H1 (cell line): ENCODE measurements around the gene MRPL41. TPM values are rescaled to one million over a fixed set of nuclear protein-coding genes. Genes with fewer than 3 reads are reported as not detected.

ENCODE experiments used
- CTCF ChIA-PET: fragments of 300-600 bp; sonication (Branson Sonifier 250); formaldehyde crosslinking; loops from one replicate; lab custom pipeline; 2021; ENCODE audit not compliant: partially characterized antibody; lab: Charles Lee
- POLR2A ChIA-PET: fragments of 300-600 bp; sonication (Branson Sonifier 250); formaldehyde crosslinking; loops from one replicate; lab custom pipeline; 2021; ENCODE audit warnings: inconsistent platforms; ENCODE audit not compliant: partially characterized antibody; lab: Charles Lee
- DNase-seq, 2 experiments: peaks; one replicate each; pipeline versions ENCODE4 v3.0.0 to v3.0.0-alpha.2; 2010 to 2022; ENCODE audit warnings: low spot score in 2 of 2, low read depth in 1 of 2, mixed read lengths in 1 of 2
- FAIRE-seq: peaks from 2 replicates; lab custom pipeline; 2011; peaks lifted over from hg19 to GRCh38; lab: Jason Lieb, UNC
- H2AFZ ChIP-seq: 2 replicates; pipeline ENCODE4 v1.8.1; 2012; ENCODE audit warnings: low read length, inconsistent platforms
- H2AK5ac ChIP-seq: 2 replicates; pipeline ENCODE4 v1.6.1; 2013; ENCODE audit warnings: low read depth, low read length
- H2BK120ac ChIP-seq: replicated peaks from 2 replicates; pipeline ENCODE3; 2013; ENCODE audit warnings: low read depth, low read length, inconsistent platforms
- H2BK12ac ChIP-seq: 2 replicates; pipeline ENCODE4 v1.6.1; 2013; ENCODE audit warnings: low read depth, low read length
- H2BK15ac ChIP-seq: 2 replicates; pipeline ENCODE4 v1.6.1; 2013; ENCODE audit warnings: low read length
- H2BK20ac ChIP-seq: 2 replicates; pipeline ENCODE4 v1.6.1; 2013; ENCODE audit warnings: low read length
- H2BK5ac ChIP-seq: 2 replicates; pipeline ENCODE4 v1.6.1; 2013; ENCODE audit warnings: low read depth, low read length
- H3K14ac ChIP-seq: 2 replicates; pipeline ENCODE4 v1.6.1; 2013; ENCODE audit warnings: inconsistent platforms; ENCODE audit not compliant: insufficient read length
- H3K18ac ChIP-seq: 2 replicates; pipeline ENCODE4 v1.6.1; 2013; ENCODE audit warnings: low read length; ENCODE audit errors: extremely low read depth
- H3K23ac ChIP-seq: 2 replicates; pipeline ENCODE4 v1.6.1; 2013; ENCODE audit warnings: inconsistent platforms; ENCODE audit not compliant: insufficient read length
- H3K23me2 ChIP-seq: 2 replicates; pipeline ENCODE4 v1.6.1; 2013; ENCODE audit warnings: low read depth, low read length
- H3K27ac ChIP-seq: 2 replicates; pipeline ENCODE4 v1.6.1; 2011; ENCODE audit warnings: low read depth, low read length, inconsistent platforms
- H3K27me3 ChIP-seq, 4 experiments: replicated peaks in 1 of 4; 1 replicate in 1 of 4; 2 replicates in 3 of 4; pipeline versions ENCODE4 v1.6.1 to v1.8.1; 2011 to 2013; ENCODE audit warnings: low read length in 3 of 4, mild to moderate bottlenecking in 3 of 4, inconsistent platforms in 2 of 4, mixed read lengths in 2 of 4, moderate library complexity in 1 of 4; ENCODE audit not compliant: control insufficient read depth in 3 of 4, insufficient read depth in 3 of 4; ENCODE audit errors: extremely low read depth in 1 of 4
- H3K36me3 ChIP-seq, 4 experiments: 2 replicates each; pipeline versions ENCODE4 v1.6.1 to v1.8.1; 2011 to 2013; ENCODE audit warnings: mild to moderate bottlenecking in 4 of 4, low read length in 3 of 4, moderate library complexity in 2 of 4, control low read depth in 1 of 4, inconsistent platforms in 1 of 4; ENCODE audit not compliant: insufficient read depth in 4 of 4, control insufficient read depth in 2 of 4
- H3K4ac ChIP-seq: replicated peaks from 2 replicates; pipeline ENCODE3; 2013; ENCODE audit warnings: low read length, low read depth, mixed read lengths, inconsistent platforms; ENCODE audit not compliant: insufficient read length
- H3K4me1 ChIP-seq, 4 experiments: replicated peaks in 1 of 4; 1 replicate in 1 of 4; 2 replicates in 3 of 4; pipeline versions ENCODE4 v1.6.1 to v1.8.1; 2011 to 2013; ENCODE audit warnings: low read length in 3 of 4, inconsistent platforms in 2 of 4, mixed read lengths in 1 of 4; ENCODE audit not compliant: insufficient read depth in 4 of 4, control insufficient read depth in 3 of 4
- H3K4me2 ChIP-seq, 2 experiments: 2 replicates each; pipeline versions ENCODE4 v1.6.1 to v1.8.1; 2011 to 2013; ENCODE audit warnings: low read depth in 2 of 2, low read length in 2 of 2, control low read depth in 1 of 2, inconsistent platforms in 1 of 2, mild to moderate bottlenecking in 1 of 2; ENCODE audit not compliant: insufficient read depth in 1 of 2
- H3K4me3 ChIP-seq, 4 experiments: fragments of 200-600, 300-600 bp in 1 of 4; sonication (generic), shearing (Covaris generic), sonication (Bioruptor Twin) in 1 of 4; 2 replicates each; pipeline versions ENCODE4 v1.5.1 to v1.8.1; 2011 to 2016; ENCODE audit warnings: low read length in 4 of 4, low read depth in 3 of 4, control low read depth in 2 of 4, inconsistent platforms in 2 of 4, mild to moderate bottlenecking in 2 of 4, mixed read lengths in 1 of 4, moderate library complexity in 1 of 4; ENCODE audit not compliant: insufficient read depth in 2 of 4; ENCODE audit errors: extremely low read depth in 1 of 4
- H3K56ac ChIP-seq: replicated peaks from 2 replicates; pipeline ENCODE3; 2013; ENCODE audit warnings: low read depth, mild to moderate bottlenecking, mixed read lengths, low read length, inconsistent platforms; ENCODE audit not compliant: insufficient read length
- H3K79me1 ChIP-seq: 2 replicates; pipeline ENCODE4 v1.6.1; 2013; ENCODE audit warnings: low read depth, low read length, control low read depth
- H3K79me2 ChIP-seq, 2 experiments: 2 replicates each; pipeline versions ENCODE4 v1.6.1 to v1.8.1; 2012 to 2013; ENCODE audit warnings: low read length in 2 of 2, mild to moderate bottlenecking in 2 of 2, inconsistent platforms in 1 of 2; ENCODE audit not compliant: insufficient read depth in 2 of 2, control insufficient read depth in 1 of 2
- H3K9ac ChIP-seq, 4 experiments: replicated peaks in 1 of 4; 1 replicate in 1 of 4; 2 replicates in 3 of 4; pipeline versions ENCODE4 v1.6.1 to v1.8.1; 2011 to 2013; ENCODE audit warnings: low read depth in 3 of 4, low read length in 3 of 4, control low read depth in 2 of 4, mild to moderate bottlenecking in 2 of 4, moderate library complexity in 2 of 4, inconsistent platforms in 1 of 4; ENCODE audit errors: extremely low read depth in 1 of 4
- H3K9me3 ChIP-seq, 2 experiments: 2 replicates each; pipeline versions ENCODE4 v1.6.1 to v1.8.1; 2012 to 2013; ENCODE audit warnings: mild to moderate bottlenecking in 2 of 2, moderate library complexity in 2 of 2, control low read depth in 1 of 2, inconsistent platforms in 1 of 2, low read depth in 1 of 2, low read length in 1 of 2, mixed read lengths in 1 of 2; ENCODE audit not compliant: insufficient read depth in 2 of 2
- H4K20me1 ChIP-seq, 2 experiments: replicated peaks in 1 of 2; 2 replicates each; pipeline versions ENCODE3 to v1.8.1; 2011 to 2013; ENCODE audit warnings: inconsistent platforms in 2 of 2, low read length in 2 of 2, mild to moderate bottlenecking in 1 of 2; ENCODE audit not compliant: insufficient read depth in 2 of 2, control insufficient read depth in 1 of 2
- H4K5ac ChIP-seq: 2 replicates; pipeline ENCODE4 v1.6.1; 2013; ENCODE audit warnings: low read length, low read depth, mixed read lengths, inconsistent platforms; ENCODE audit not compliant: insufficient read length
- H4K8ac ChIP-seq: 2 replicates; pipeline ENCODE4 v1.8.0; 2013; ENCODE audit warnings: mild to moderate bottlenecking, moderate library complexity, low read length, inconsistent platforms; ENCODE audit not compliant: insufficient read depth; ENCODE audit errors: extremely low read depth
- H4K91ac ChIP-seq: replicated peaks from 2 replicates; pipeline ENCODE3; 2013; ENCODE audit warnings: low read length, mixed read lengths, inconsistent platforms; ENCODE audit not compliant: insufficient read length
- CBX5 ChIP-seq: fragments of 300-800, 300-1000 bp; sonication (generic); IDR thresholded peaks from 2 replicates; pipeline ENCODE4 v1.7.1; 2016; ENCODE audit warnings: antibody characterized with exemption, low read length, low read depth
- GTF2F1 ChIP-seq: IDR thresholded peaks from 2 replicates; pipeline ENCODE4 v1.6.1; 2012; ENCODE audit warnings: low read depth, low read length, improper control_type of control experiment, borderline replicate concordance
- JUND ChIP-seq: IDR thresholded peaks from 2 replicates; pipeline ENCODE4 v1.6.1; 2011; ENCODE audit warnings: mild to moderate bottlenecking, improper control_type of control experiment, low read length
- POLR2AphosphoS5 ChIP-seq: IDR thresholded peaks from 2 replicates; pipeline ENCODE4 v1.6.1; 2011; ENCODE audit warnings: low read depth, low read length
- RBBP5 ChIP-seq: IDR thresholded peaks from 2 replicates; pipeline ENCODE4 v1.7.1; 2012; ENCODE audit warnings: low read depth, mild to moderate bottlenecking, inconsistent platforms, low read length, moderate library complexity, borderline replicate concordance
- SIRT6 ChIP-seq: IDR thresholded peaks from one replicate; pipeline ENCODE4 v1.7.1; 2012; ENCODE audit warnings: low read length, inconsistent platforms
- SP4 ChIP-seq: IDR thresholded peaks from 2 replicates; pipeline ENCODE4 v1.6.1; 2012; ENCODE audit warnings: low read length, inconsistent platforms
- TBP ChIP-seq: IDR thresholded peaks from 2 replicates; pipeline ENCODE4 v1.6.1; 2011; ENCODE audit warnings: low read depth, low read length, improper control_type of control experiment
- TCF12 ChIP-seq: IDR thresholded peaks from 2 replicates; pipeline ENCODE4 v1.6.1; 2011; ENCODE audit warnings: low read depth, mild to moderate bottlenecking, low read length
- WGBS, 2 experiments: shearing (Covaris generic) in 1 of 2; methylation state at CpG; one replicate each; pipeline versions ENCODE4 v1.1.6 to v1.1.7; 2013 to 2015; ENCODE audit warnings: low lambda C conversion rate in 2 of 2, mixed read lengths in 2 of 2, inconsistent platforms in 1 of 2, low coverage in 1 of 2, missing lambda C conversion rate in 1 of 2; ENCODE audit not compliant: insufficient replicate concordance in 2 of 2, insufficient coverage in 1 of 2, insufficient read length in 1 of 2; ENCODE audit errors: extremely low coverage in 1 of 2, missing lambda C conversion rate in 1 of 2; 5-methylcytosine and 5-hydroxymethylcytosine counted together
- polyA plus RNA-seq, 7 experiments: library from polyadenylated mRNA; depleted of rRNA in 3 of 7; stranded (reverse) in 5 of 7; unstranded in 2 of 7; fragments of >200 nt in 5 of 7; fragments of 200-250 nt in 2 of 7; gene quantifications; 1 replicate in 5 of 7; 2 replicates in 1 of 7; 4 replicates in 1 of 7; pipeline versions ENCODE4 v1.2.1 to v1.2.3, GENCODE V29; 2011 to 2013; ENCODE audit warnings: missing spikeins in 2 of 7, mixed read lengths in 2 of 7
- total RNA-seq: library from RNA; stranded (reverse); fragmentation: NEBNext Ultra II Directional; extraction: Animal tissue kit (Norgen Biotek cat#: 25700); gene quantifications from 2 replicates; pipeline ENCODE4 v1.2.1, GENCODE V29; 2021
- TF ChIP-seq, protein P1 (sequence below), 3 experiments: IDR thresholded peaks; 1 replicate in 2 of 3; 2 replicates in 1 of 3; pipeline versions ENCODE4 v1.5.1 to v1.6.1; 2011; ENCODE audit warnings: low read length in 3 of 3, mild to moderate bottlenecking in 3 of 3, inconsistent platforms in 2 of 3, low read depth in 1 of 3, moderate library complexity in 1 of 3; ENCODE audit not compliant: insufficient read depth in 1 of 3; ENCODE audit errors: control extremely low read depth in 1 of 3
- TF ChIP-seq, protein P2 (sequence below): IDR thresholded peaks from 2 replicates; pipeline ENCODE4 v1.6.1; 2011; ENCODE audit warnings: low read depth, mild to moderate bottlenecking, low read length; ENCODE audit not compliant: insufficient read depth

MRPL41 gene
- total and polyA plus RNA-seq, 2 of the 8 experiments (the other 6 are each of a cell fraction or from before 2014, with no cell fraction given): 47.2 to 58.1 TPM

DNA sequence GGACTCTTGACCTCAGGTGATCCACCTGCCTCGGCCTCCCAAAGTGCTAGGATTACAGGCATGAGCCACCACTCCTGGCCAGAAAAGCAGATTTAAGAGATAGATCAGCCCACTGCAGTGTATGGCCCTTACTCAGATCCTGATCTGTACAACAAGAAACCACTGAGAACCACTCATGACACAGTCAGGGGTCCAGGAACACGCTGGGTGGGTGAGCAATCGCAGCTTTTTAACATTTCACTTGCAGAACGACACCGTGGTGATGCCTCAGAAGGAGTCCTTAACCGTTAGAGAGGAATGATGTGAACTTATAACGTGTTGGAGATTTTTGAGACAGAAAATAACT lies 47.3 kb upstream of the MRPL41 start:
- Histone ChIP-seq H2BK5ac (no peak overlapping the region), H3K79me2 (no peaks in the 10 kb centered on the region), H4K5ac (no peak overlapping the region), H3K4me1 (no peaks in the 10 kb centered on the region), H3K4me2 (no peak overlapping the region), H2AFZ (no peak overlapping the region), H2BK12ac (no peak overlapping the region), H3K18ac (no peak overlapping the region), H3K4me3 (no peak overlapping the region), H4K91ac (no peak overlapping the region), H3K23me2 (0 out of 2 replicates have a peak, but pooled peaks cover 2% of the 10 kb centered on the region), H3K9ac (no peak overlapping the region), H2BK20ac (no peak overlapping the region), H3K9me3 (peaks cover 0 to 33% of the 10 kb centered on the region in 2 experiments; a peak in 1 of 4 replicates), H3K23ac (no peak overlapping the region), H3K27me3 (no peaks in the 10 kb centered on the region), H3K79me1 (no peaks in the 10 kb centered on the region), H4K20me1 (no peaks in the 10 kb centered on the region), H4K8ac (no peak overlapping the region), H3K14ac (no peak overlapping the region), H3K36me3 (no peaks in the 10 kb centered on the region), H2BK15ac (no peak overlapping the region), H2AK5ac (no peak overlapping the region), H3K56ac (no peak overlapping the region), H2BK120ac (no peak overlapping the region), H3K27ac (no peak overlapping the region), H3K4ac (no peak overlapping the region)
- no peak for FAIRE-seq
- TF ChIP-seq RBBP5 (no peak), GTF2F1 (no peak), POLR2AphosphoS5 (no peak), SIRT6 (no peak), SP4 (no peak), CBX5 (no peak), TCF12 (no peak), TBP (no peak), JUND (no peak)
- TF ChIP-seq, protein P1, sequence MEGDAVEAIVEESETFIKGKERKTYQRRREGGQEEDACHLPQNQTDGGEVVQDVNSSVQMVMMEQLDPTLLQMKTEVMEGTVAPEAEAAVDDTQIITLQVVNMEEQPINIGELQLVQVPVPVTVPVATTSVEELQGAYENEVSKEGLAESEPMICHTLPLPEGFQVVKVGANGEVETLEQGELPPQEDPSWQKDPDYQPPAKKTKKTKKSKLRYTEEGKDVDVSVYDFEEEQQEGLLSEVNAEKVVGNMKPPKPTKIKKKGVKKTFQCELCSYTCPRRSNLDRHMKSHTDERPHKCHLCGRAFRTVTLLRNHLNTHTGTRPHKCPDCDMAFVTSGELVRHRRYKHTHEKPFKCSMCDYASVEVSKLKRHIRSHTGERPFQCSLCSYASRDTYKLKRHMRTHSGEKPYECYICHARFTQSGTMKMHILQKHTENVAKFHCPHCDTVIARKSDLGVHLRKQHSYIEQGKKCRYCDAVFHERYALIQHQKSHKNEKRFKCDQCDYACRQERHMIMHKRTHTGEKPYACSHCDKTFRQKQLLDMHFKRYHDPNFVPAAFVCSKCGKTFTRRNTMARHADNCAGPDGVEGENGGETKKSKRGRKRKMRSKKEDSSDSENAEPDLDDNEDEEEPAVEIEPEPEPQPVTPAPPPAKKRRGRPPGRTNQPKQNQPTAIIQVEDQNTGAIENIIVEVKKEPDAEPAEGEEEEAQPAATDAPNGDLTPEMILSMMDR (IDR thresholded peaks at IDR 0.05; ENCODE audit: control extremely low read depth in 1 of 3, insufficient read depth in 1 of 3, low read depth in 1 of 3, low read length in 3 of 3): no peak
- TF ChIP-seq, protein P2, sequence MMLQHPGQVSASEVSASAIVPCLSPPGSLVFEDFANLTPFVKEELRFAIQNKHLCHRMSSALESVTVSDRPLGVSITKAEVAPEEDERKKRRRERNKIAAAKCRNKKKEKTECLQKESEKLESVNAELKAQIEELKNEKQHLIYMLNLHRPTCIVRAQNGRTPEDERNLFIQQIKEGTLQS: no peak
- ChIA-PET CTCF (interaction anchor here (1.0 to 1.7 kb wide), 4 partner anchors 14 to 47 kb away, joined by 3 to 4 read pairs (median 3); no protein-coding TSS in a partner anchor), POLR2A (no interaction called here)
- 82% methylated on average over 7 of the region's 7 CpGs; no CpG with 5 or more reads in 1 of the 2 experiments for WGBS, 2 experiments
- DNase-seq: no peak
